GM12874 (cell line): ENCODE data around the gene SPRN.

ENCODE experiments used
- TF ChIP-seq, protein P1 (sequence below): IDR thresholded peaks from 2 replicates; pipeline ENCODE4 v1.5.1; 2011; ENCODE audit warnings: low read depth, mild to moderate bottlenecking, control low read depth, low read length, moderate library complexity; ENCODE audit not compliant: insufficient read depth

SPRN gene

GRCh38 chr10:133439517-133440461 lies 15.4 kb upstream of the SPRN start:
- TF ChIP-seq, protein P1, sequence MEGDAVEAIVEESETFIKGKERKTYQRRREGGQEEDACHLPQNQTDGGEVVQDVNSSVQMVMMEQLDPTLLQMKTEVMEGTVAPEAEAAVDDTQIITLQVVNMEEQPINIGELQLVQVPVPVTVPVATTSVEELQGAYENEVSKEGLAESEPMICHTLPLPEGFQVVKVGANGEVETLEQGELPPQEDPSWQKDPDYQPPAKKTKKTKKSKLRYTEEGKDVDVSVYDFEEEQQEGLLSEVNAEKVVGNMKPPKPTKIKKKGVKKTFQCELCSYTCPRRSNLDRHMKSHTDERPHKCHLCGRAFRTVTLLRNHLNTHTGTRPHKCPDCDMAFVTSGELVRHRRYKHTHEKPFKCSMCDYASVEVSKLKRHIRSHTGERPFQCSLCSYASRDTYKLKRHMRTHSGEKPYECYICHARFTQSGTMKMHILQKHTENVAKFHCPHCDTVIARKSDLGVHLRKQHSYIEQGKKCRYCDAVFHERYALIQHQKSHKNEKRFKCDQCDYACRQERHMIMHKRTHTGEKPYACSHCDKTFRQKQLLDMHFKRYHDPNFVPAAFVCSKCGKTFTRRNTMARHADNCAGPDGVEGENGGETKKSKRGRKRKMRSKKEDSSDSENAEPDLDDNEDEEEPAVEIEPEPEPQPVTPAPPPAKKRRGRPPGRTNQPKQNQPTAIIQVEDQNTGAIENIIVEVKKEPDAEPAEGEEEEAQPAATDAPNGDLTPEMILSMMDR, result no peak

- TF ChIP-seq, protein P1, result peak; percentile 49; the same call in 1 of the 2 replicates
Observed at GRCh38 chr10:133438711-133439273, 14.4 kb upstream of the SPRN start.

- TF ChIP-seq, protein P1, result no peak
Observed at GRCh38 chr10:133422807-133423771, 1.3 kb downstream of the SPRN start.

DNA sequence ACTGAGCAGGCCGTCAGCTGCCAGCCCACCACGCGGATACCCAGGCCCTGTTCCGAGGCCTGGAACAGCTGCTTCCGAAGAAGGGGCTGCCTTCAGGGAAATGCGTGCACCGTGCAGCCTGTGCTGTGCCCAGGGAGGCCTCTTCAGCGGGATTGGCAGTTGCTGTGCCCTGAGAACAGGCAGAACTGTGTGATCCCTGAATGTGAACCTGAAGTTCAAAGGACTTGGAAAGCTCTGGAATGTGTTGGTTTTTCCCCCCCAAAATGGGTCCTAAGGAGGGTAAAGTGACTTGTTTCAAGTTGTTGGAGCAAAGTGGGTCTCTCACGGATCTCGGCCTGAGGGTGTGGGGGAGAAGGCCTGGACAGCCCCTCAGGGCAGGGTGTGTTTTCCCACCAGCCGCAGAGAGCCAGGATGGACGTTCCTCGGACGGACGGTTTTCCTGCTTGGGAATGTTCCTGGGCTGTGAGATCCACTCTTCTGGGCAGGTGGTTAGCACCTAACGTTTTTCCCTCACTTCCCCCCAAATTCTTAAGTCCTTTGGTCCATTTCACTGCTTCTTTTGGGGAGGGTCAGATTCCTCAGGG lies 2.1 kb downstream of the SPRN start:
- TF ChIP-seq, protein P1, result no peak

- TF ChIP-seq, protein P1, result no peak
Observed at GRCh38 chr10:133421336-133422222, 2.8 kb downstream of the SPRN start.

DNA sequence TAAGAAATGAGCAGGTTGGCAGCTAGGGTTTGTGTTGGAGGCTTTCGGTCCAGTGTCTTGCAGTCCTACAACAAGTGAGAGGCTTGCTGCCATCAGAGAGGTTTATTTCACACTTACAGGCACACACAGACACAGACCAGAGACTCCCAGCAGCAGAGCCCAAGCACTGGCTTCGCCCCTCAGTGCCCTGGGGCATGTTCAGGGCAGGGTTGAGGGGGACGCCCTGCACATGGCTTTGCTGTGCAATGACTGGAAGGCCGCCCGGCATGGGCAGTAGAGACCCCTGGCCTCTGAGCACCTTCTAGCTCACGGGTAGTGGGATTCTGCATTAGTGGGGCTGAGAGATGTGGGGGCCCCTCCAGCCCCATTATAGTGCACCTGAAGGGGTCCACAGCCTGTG lies 3.8 kb downstream of the SPRN start:
- TF ChIP-seq, protein P1, result no peak
